ENCODE data around the gene UGDH. TPM values are rescaled to one million over a fixed set of nuclear protein-coding genes. Genes with fewer than 3 reads are reported as not detected.
"Not testable (repeated sequence)": the region's sequence is repeated elsewhere in the genome, so short reads cannot be mapped to it uniquely, and the experiment has no call there.

UGDH gene
- total and polyA plus RNA-seq, 5 donors = 5.1 to 33.1 (median 21.3) TPM

- ATAC-seq (no peak), DNase-seq (no peak)
- H3K9me3 ChIP-seq (ENCODE audit: control insufficient read depth, low read length) = no peaks in the 10 kb centered on the region
- H3K4me3 ChIP-seq (ENCODE audit: low read length) = no peak overlapping the region
- no peaks in the 10 kb centered on the region for H3K27me3 ChIP-seq (ENCODE audit: control insufficient read depth, insufficient read depth)
- no peak overlapping the region for H3K27ac ChIP-seq (ENCODE audit: low read length)
- peaks cover 3% of the 10 kb centered on the region for H3K4me1 ChIP-seq (ENCODE audit: control insufficient read depth, insufficient read depth, low read length)
- 98% methylated on average over 3 of the region's 3 CpGs for WGBS
- intact Hi-C loops (cut with DNase I) = no loop called here
Measured at GRCh38 chr4:39555472-39555871, 28.2 kb upstream of the UGDH start.

GRCh38 chr4:39548425-39549067, 21.3 kb upstream of the UGDH start:
- no peak for DNase-seq
- Histone ChIP-seq H3K27ac (ENCODE audit: low read length) (no peak overlapping the region), H3K4me1 (ENCODE audit: control insufficient read depth, insufficient read depth, low read length) (no peaks in the 10 kb centered on the region), H3K9me3 (ENCODE audit: control insufficient read depth, low read length) (no peaks in the 10 kb centered on the region), H3K4me3 (ENCODE audit: low read length) (no peak overlapping the region), H3K27me3 (ENCODE audit: control insufficient read depth, insufficient read depth) (no peaks in the 10 kb centered on the region)
- intact Hi-C loops (cut with DNase I) = no loop called here
- no peak for ATAC-seq
- WGBS = 92% methylated on average over 3 of the region's 3 CpGs

- H3K4me3 ChIP-seq (ENCODE audit: low read length) = no peak overlapping the region
- no peak overlapping the region for H3K27ac ChIP-seq (ENCODE audit: low read length)
- H3K27me3 ChIP-seq (ENCODE audit: control insufficient read depth, insufficient read depth) = no peaks in the 10 kb centered on the region
- 7% methylated on average over 1 of the region's 1 CpG for WGBS
- intact Hi-C loops (cut with DNase I) = no loop called here
- ATAC-seq (no peak), DNase-seq (no peak)
- no peaks in the 10 kb centered on the region for H3K9me3 ChIP-seq (ENCODE audit: control insufficient read depth, low read length)
- no peaks in the 10 kb centered on the region for H3K4me1 ChIP-seq (ENCODE audit: control insufficient read depth, insufficient read depth, low read length)
Measured at GRCh38 chr4:39544580-39545315, 17.5 kb upstream of the UGDH start.

GRCh38 chr4:39544080-39544479, 16.8 kb upstream of the UGDH start:
- H3K9me3 ChIP-seq (ENCODE audit: control insufficient read depth, low read length); H3K27ac ChIP-seq (ENCODE audit: low read length); H3K27me3 ChIP-seq (ENCODE audit: control insufficient read depth, insufficient read depth); DNase-seq; intact Hi-C loops (cut with DNase I); ATAC-seq; H3K4me1 ChIP-seq (ENCODE audit: control insufficient read depth, insufficient read depth, low read length); H3K4me3 ChIP-seq (ENCODE audit: low read length): not testable (repeated sequence)
- 95% methylated on average over 4 of the region's 4 CpGs for WGBS

- no peaks in the 10 kb centered on the region for H3K27me3 ChIP-seq (ENCODE audit: control insufficient read depth, insufficient read depth)
- H3K4me1 ChIP-seq (ENCODE audit: control insufficient read depth, insufficient read depth, low read length) = no peaks in the 10 kb centered on the region
- 83% methylated on average over 5 of the region's 5 CpGs for WGBS
- ATAC-seq (no peak), DNase-seq (no peak)
- H3K4me3 ChIP-seq (ENCODE audit: low read length) = no peak overlapping the region
- intact Hi-C loops (cut with DNase I) = no loop called here
- no peaks in the 10 kb centered on the region for H3K9me3 ChIP-seq (ENCODE audit: control insufficient read depth, low read length)
- H3K27ac ChIP-seq (ENCODE audit: low read length) = no peak overlapping the region
Measured at GRCh38 chr4:39543034-39543433, 15.8 kb upstream of the UGDH start.

- DNase-seq = no peak
- H3K4me3 ChIP-seq (ENCODE audit: low read length) = no peak overlapping the region
- intact Hi-C loops (cut with DNase I) = no loop called here
- no peaks in the 10 kb centered on the region for H3K27me3 ChIP-seq (ENCODE audit: control insufficient read depth, insufficient read depth)
- 76% methylated on average over 4 of the region's 4 CpGs for WGBS
- H3K9me3 ChIP-seq (ENCODE audit: control insufficient read depth, low read length) = no peaks in the 10 kb centered on the region
- no peak for ATAC-seq
- no peak overlapping the region for H3K27ac ChIP-seq (ENCODE audit: low read length)
- H3K4me1 ChIP-seq (ENCODE audit: control insufficient read depth, insufficient read depth, low read length) = no peaks in the 10 kb centered on the region
Measured at GRCh38 chr4:39542611-39543012, 15.4 kb upstream of the UGDH start.

- no peak overlapping the region for H3K4me3 ChIP-seq (ENCODE audit: low read length)
- H3K4me1 ChIP-seq (ENCODE audit: control insufficient read depth, insufficient read depth, low read length) = no peaks in the 10 kb centered on the region
- intact Hi-C loops (cut with DNase I) = no loop called here
- ATAC-seq (peak in 1 of 2 donors; percentile 29), DNase-seq (no peak)
- H3K9me3 ChIP-seq (ENCODE audit: control insufficient read depth, low read length) = no peaks in the 10 kb centered on the region
- no peak overlapping the region for H3K27ac ChIP-seq (ENCODE audit: low read length)
- H3K27me3 ChIP-seq (ENCODE audit: control insufficient read depth, insufficient read depth) = no peaks in the 10 kb centered on the region
- 71% methylated on average over 7 of the region's 7 CpGs for WGBS
Measured at GRCh38 chr4:39541987-39542610, 14.9 kb upstream of the UGDH start.

- Histone ChIP-seq H3K27ac (ENCODE audit: low read length) (no peak overlapping the region), H3K27me3 (ENCODE audit: control insufficient read depth, insufficient read depth) (no peaks in the 10 kb centered on the region), H3K4me1 (ENCODE audit: control insufficient read depth, insufficient read depth, low read length) (no peaks in the 10 kb centered on the region), H3K4me3 (ENCODE audit: low read length) (no peak overlapping the region), H3K9me3 (ENCODE audit: control insufficient read depth, low read length) (no peaks in the 10 kb centered on the region)
- WGBS = 96% methylated on average over 5 of the region's 5 CpGs
- intact Hi-C loops (cut with DNase I) = no loop called here
- ATAC-seq (no peak), DNase-seq (no peak)
Measured at GRCh38 chr4:39539089-39539611, 11.9 kb upstream of the UGDH start.

GRCh38 chr4:39533541-39533940, 6.3 kb upstream of the UGDH start:
- 98% methylated on average over 5 of the region's 5 CpGs for WGBS

GRCh38 chr4:39532237-39532636, 5.0 kb upstream of the UGDH start:
- H3K27me3 ChIP-seq (ENCODE audit: control insufficient read depth, insufficient read depth); intact Hi-C loops (cut with DNase I); H3K4me1 ChIP-seq (ENCODE audit: control insufficient read depth, insufficient read depth, low read length); H3K9me3 ChIP-seq (ENCODE audit: control insufficient read depth, low read length); DNase-seq; H3K27ac ChIP-seq (ENCODE audit: low read length); ATAC-seq; H3K4me3 ChIP-seq (ENCODE audit: low read length): not testable (repeated sequence)
- WGBS = 79% methylated on average over 3 of the region's 3 CpGs

More at GRCh38 chr4:39533541-39533940, 6.3 kb upstream of the UGDH start:
- no peak overlapping the region for H3K27ac ChIP-seq (ENCODE audit: low read length)
- intact Hi-C loops (cut with DNase I) = no loop called here
- DNase-seq (no peak), ATAC-seq (no peak)
- H3K27me3 ChIP-seq (ENCODE audit: control insufficient read depth, insufficient read depth) = no peaks in the 10 kb centered on the region
- no peak overlapping the region for H3K4me3 ChIP-seq (ENCODE audit: low read length)
- H3K9me3 ChIP-seq (ENCODE audit: control insufficient read depth, low read length) = no peaks in the 10 kb centered on the region
- no peaks in the 10 kb centered on the region for H3K4me1 ChIP-seq (ENCODE audit: control insufficient read depth, insufficient read depth, low read length)

GRCh38 chr4:39530682-39531081, 3.4 kb upstream of the UGDH start:
- intact Hi-C loops (cut with DNase I) = no loop called here
- no peak overlapping the region for H3K4me3 ChIP-seq (ENCODE audit: low read length)
- no peaks in the 10 kb centered on the region for H3K27me3 ChIP-seq (ENCODE audit: control insufficient read depth, insufficient read depth)
- 96% methylated on average over 3 of the region's 3 CpGs for WGBS
- no peaks in the 10 kb centered on the region for H3K9me3 ChIP-seq (ENCODE audit: control insufficient read depth, low read length)
- H3K4me1 ChIP-seq (ENCODE audit: control insufficient read depth, insufficient read depth, low read length) = no peaks in the 10 kb centered on the region
- H3K27ac ChIP-seq (ENCODE audit: low read length) = no peak overlapping the region
- ATAC-seq = no peak
- no peak for DNase-seq

Data from right cardiac atrium (tissue), 5 donors.